GM19239 (cell line): ENCODE results near the gene GAPDHS.

ENCODE experiments used
- DNase-seq: peaks from one replicate; pipeline ENCODE4 v3.0.0; 2011; ENCODE audit warnings: low spot score; ENCODE audit not compliant: insufficient read length
- FAIRE-seq: peaks from 2 replicates; lab custom pipeline; 2011; peaks lifted over from hg19 to GRCh38; lab: Jason Lieb, UNC

Gene GAPDHS

DNA sequence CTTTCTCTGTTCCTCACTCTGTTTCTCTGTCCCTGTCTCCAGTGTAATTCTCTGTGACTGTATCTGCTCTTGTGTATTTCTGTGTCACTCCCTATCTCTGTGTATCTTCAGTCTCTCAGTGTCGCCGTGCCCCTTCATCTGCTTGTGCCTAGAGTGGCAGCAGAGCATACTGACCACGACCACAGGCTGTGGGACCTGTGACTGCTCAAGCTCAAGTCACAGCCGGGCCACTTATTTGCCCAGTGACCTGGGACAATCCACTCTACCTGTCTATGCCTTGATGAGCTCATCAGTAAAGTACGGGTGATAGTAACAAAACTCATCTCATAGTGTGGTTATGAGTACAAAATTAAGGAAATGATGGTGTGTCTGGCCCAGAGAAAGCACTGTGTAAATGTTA is 20.8 kb downstream of the GAPDHS start:
- DNase-seq (no peak), FAIRE-seq (no peak)

DNA sequence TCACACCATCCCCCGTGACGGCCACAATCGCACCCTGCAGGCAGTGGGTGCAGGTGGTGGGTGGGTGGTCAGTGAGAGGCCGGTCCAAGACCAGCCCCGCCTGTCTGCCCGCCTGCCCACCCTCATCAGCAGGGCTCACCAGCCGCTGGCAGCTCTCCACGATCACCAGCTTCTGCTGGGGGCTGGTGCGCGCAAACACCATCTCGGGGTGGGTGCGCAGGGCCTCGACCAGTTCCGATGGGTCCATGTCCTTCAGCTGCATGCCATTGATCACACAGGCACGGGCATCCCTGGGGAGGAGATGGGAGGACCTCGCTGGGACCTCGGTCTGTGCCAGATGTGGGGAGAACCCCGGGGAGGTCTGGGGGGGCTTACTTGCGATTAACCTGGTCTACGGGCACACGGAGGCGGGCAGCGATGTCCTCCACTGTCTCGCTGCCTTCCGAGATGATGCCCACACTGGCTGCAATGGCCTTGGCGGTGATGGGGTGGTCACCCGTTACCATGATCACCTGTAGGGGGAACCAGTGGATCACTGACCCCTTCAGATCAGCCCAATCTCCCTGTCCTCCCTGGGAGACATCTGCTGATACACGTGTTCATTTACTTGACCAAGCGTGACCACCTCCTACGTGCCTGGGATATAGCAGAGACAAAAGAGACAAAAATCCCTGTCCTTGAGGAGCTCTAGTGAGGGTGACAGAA is 22.2 kb downstream of the GAPDHS start:
- DNase-seq (no peak), FAIRE-seq (no peak)

DNA sequence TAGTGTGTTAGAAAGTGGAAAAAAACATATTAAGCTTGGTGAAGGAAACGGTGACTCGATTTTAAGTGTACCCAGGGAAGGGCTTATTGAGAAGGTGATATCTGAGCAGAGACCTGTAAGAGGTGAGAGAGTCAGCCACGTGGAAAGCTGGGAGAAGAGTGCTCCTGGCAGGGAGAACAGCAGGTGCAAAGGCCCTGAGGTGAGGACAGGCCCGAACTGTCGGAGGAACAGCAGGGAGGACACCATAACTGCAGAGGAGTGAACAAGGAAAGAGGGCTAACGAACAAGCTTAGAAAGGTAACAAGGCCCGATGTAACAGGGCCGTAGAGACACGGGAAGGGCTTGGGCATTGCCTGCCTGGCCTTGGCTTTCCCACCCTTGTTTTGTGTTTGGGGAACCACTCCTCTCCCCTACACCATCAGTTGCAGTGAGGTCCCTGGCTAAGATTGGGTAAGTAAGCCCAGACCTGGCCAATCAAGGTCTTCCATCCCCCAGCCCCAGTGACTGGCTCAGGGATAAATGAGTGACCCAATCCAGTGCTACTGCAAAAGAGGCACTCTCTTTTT is 22.9 kb downstream of the GAPDHS start:
- FAIRE-seq (no peak), DNase-seq (no peak)

DNA sequence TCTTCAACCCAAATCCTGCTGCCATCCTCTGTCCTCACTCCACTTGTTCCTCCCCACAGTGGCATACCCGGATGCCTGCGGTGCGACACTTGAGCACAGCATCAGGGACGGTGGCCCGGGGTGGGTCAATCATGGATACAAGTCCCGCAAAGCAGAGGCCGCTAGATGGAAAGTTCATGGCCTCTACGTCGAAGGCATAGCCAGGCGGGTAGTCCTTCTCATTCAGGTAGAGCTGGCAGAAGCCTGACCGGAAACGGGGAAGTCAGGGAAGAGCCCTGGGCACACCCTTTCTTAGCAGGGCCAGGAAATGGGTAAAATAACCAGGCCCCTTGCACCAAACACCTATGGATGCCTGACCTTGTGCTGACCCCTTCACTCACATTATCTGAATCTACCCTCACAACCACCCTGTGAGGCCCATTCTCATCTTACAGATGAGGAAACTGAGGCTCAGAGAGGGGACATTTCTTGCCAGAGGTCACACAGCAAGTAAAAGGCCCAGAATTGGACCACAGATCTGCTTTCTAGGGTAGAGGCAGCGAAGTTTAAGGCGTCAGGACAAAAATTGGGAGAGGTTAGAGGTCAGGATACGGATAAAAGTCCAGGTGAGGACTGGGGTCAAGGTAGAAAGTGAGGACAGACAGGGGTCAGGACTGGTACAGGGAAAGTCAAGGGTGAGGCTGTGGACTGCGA is 23.7 kb downstream of the GAPDHS start:
- DNase-seq (no peak), FAIRE-seq (no peak)

DNA sequence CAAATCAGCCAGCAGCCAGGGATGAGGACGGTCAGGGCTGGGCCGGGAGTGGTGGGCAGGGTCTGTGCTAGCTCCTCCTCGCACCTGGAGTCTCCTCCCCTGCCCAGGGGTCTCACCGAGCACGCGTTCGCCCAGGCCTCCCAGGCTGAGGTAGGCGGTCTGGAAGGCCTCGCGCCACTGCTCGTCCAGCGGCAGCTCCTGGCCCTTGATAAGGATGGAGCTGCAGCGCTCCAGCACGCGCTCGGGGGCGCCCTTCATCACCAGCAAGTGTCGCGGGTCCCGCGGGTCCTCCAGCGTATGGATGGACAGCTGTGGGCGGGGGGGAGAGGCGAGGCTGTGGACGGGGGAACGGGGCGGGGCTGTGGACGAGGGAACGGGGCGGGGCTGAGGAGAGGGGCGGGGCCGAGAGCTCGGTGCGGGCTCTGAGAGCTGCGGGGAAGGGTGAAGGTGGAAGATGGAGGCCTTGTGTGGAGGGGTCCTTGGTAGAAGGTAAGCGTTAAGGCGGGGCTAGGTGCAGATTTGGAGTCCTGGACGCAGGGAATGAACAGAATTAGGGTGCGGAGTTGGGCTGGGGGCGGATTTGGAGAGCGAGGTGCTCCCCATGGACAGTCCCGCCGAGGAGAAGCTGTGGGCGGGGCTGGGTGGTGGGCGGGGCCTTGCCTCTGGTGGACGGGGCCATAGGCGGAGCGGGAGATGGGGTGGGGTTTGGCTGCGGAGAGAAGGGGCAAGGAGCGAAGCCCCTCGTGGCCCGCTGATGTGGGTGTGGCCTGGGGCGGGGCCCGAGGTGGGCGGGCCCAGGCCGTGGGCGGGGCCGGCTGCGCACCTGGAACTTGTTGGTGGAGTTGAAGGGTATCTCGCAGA is 24.5 kb downstream of the GAPDHS start:
- DNase-seq (peak; percentile 51), FAIRE-seq (peak; percentile 69)

DNA sequence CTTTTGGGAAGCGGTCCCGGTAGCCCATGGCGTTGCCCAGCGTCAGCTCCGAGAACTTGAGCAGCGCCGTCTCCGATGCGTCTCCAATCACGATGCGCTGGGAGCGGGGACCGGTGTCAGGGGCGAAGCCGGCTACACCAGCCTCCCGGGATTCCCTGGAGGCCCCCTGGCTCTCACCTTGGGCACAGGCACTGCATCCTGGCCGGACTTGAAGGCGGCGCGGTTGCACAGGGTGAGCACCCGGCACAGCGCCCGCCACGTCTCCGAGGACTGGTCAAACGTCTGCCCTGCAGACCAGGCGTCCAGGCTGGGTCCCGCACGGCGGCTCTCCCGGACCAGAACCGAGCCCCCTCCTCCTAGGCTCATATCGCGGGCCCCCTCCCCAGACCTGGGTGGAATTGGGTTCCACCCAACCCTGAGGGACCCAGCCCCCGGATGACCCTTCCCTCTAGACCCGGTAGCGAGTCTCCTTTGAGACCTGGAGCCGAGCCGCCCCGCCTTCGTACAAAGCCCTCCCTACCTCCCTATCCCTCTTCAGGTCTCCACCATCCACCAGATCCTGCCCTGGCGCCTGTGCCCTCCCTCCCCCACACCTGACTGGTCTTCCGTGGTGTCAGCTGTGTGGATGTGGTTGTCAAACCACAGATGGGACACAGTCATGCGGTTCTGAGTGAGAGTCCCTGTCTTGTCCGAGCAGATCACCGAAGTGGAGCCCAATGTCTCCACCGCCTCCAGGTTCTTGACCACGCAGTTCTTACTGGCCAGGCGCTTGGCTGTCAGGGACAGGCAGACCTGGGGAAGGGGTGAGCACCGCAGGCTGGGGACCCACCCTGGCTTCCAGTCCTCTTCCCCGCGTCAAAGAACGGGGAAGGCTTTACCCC is 25.4 kb downstream of the GAPDHS start:
- no peak for DNase-seq
- no peak for FAIRE-seq

DNA sequence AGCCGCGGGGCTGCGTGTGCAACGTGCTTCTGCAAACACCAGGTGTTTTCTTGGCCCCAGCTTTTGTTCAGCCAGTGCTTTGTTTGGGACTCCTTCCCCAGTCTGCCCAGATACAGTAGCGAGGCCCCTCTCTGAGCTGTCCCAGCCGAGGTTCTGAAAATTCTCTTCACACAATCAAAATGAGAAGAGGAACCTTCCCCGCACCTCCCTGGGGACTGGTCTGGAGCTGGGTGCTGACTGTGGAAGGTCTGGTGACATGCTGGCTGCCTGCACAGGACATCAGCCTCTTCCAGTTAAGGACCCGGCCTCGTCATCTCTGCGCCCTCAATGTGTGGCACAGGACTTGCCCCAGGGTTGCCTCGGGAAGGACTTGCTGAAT is 26.0 kb downstream of the GAPDHS start:
- FAIRE-seq (peak; percentile 76), DNase-seq (peak; percentile 63)

DNA sequence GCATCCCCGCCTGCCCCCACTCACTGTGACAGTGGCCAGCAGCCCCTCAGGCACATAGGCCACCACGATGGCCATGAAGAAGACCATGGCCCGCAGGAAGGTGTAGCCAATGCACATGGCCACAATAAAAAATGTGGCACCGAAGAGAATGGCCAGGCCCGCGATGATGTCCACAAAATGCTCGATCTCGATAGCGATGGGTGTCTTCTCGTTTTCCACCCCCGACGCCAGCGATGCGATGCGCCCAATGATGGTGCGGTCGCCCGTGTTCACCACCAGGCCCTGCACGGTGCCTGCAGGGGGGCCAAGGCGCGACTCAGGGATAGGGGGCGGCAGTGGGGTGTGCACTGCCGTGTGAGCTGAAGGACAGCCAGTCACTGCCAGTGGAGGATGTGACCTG is 26.5 kb downstream of the GAPDHS start:
- no peak for DNase-seq
- no peak for FAIRE-seq

DNA sequence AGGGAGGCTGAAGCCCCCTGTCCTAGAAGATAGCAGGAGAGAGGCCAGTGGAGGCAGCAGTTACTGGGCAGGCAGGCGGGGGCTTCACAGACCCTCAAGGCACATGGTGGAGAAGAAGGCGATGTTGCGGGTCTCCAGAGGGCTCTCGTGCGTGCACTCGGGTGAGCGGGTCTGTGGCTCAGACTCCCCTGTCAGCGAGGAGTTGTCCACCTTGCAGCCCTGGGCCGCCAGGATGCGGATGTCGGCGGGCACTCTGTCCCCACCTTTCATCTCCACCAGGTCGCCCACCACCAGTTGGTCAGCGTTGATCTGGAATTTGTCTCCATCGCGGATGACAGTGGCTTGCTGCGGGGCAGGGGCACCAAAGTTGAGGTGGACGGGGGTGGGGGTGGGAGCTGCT is 27.0 kb downstream of the GAPDHS start:
- DNase-seq (no peak), FAIRE-seq (no peak)

DNA sequence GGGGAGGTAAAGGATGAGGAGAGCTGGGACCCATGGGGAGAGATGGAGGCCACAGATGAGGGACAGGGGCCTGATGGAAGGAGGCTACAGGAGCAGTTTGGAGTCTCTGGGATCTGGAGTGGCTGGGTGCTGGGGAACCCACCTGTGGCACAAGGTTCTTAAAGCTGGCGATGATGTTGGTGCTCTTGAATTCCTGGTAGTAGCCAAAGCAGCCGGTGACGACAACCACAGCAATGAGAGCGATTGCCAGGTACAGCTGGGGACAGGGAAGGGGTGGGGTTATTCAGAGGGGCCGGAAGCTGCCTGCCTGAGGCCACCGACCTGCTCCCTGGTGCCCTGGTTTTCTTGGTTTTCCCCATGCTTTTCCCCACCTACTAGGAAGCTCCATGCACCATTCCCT is 27.4 kb downstream of the GAPDHS start:
- no peak for FAIRE-seq

DNA sequence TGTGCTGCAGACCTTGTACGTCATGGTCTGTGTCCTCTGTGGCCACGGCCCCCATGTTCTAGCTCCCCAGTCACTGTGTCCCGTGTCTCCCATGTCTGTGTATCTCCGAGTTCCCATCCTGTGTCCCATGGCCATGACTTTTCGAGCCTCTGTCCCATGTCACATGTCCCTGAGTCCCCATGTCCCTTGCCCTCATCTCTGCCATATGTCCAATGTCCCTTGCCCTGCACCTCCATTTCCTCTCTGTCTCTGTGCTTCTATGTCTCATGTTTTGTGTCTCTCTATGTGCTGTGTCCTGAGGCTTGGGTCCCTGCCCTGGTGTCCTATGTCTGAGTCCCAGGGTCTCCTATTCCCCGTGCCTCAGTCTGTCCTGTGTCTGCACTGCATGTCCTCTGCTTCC is 28.2 kb downstream of the GAPDHS start:
- no peak for FAIRE-seq

More for the DNA sequence above, 27.4 kb downstream of the GAPDHS start:
- no peak for DNase-seq

DNA sequence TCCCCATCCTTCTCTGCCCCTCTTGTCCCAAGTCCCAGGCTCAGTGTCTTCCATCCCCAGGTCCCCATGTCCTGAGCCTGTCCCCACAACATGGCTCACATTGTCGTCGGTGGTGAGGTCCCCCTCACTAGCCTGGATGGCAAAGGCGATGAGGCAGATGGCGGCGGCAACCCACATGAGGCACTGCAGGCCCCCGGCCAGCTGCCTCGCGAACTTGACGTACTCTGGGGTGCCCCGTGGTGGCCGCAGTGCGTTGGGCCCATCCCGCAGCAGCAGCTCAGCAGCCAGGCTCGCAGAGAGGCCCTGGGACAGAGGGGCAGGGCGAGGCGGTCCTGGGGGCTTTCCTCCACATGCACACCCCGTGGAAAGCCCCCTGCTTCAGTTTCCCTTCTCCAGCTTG is 29.1 kb downstream of the GAPDHS start:
- DNase-seq (no peak), FAIRE-seq (no peak)

More for the DNA sequence above, 28.2 kb downstream of the GAPDHS start:
- DNase-seq, result no peak

DNA sequence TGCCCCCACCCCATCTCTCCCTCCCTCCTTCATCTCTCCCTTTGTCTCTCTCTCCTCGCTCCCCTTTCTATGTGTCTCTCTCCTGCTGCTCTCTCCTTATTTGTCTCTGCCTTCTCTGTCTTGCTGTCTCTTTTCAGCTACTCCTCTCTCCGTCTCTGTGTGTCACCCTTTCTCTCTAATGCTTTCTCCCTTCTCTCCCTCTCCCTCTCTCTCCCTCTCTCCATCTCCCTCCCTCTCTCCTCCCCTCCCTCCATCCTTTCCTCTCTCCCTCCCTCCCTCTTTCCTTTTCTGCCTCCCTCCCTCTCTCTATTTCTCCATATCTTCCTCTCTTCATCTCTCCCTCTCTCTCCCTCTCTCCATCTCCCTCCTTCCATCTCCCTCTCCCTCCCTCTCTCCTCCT is 29.5 kb downstream of the GAPDHS start:
- FAIRE-seq (no peak), DNase-seq (no peak)

DNA sequence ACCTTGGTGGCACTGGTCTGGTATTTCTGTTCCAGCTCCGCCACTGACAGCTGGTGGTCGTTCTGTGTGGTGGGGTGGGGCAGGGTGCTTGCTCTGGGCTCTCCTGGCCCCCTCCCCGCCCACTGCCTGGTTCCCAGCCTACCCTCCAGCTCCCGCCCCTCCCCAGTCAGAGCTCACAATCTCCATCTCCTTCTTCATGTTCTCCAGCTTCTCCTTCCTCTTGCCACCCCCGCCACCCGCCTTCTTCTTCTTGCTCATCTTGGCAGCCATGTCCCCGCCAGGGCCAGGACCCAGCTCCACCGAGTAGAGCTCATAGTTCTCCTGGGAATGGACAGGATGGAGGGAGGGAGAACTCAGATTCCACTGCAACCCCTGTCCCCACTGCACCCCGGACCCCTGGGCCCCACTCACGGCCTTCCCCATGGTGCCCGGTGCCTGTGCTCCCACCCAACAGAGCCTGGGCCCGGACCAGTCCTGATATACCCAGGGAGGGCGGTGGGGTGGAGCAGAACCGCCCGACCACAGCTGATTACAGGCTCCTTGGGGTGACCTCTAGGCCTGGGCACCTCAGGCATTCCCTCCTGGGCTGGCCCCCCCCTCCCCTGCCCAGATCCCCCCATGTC is 30.1 kb downstream of the GAPDHS start, which contains the start of gene ATP4A:
ATP4A (minus strand) TSS at position 452 of the 623 bp plus-strand sequence; CDS start at position 423, 29 bp downstream.
- DNase-seq, result no peak
- FAIRE-seq, result no peak

DNA sequence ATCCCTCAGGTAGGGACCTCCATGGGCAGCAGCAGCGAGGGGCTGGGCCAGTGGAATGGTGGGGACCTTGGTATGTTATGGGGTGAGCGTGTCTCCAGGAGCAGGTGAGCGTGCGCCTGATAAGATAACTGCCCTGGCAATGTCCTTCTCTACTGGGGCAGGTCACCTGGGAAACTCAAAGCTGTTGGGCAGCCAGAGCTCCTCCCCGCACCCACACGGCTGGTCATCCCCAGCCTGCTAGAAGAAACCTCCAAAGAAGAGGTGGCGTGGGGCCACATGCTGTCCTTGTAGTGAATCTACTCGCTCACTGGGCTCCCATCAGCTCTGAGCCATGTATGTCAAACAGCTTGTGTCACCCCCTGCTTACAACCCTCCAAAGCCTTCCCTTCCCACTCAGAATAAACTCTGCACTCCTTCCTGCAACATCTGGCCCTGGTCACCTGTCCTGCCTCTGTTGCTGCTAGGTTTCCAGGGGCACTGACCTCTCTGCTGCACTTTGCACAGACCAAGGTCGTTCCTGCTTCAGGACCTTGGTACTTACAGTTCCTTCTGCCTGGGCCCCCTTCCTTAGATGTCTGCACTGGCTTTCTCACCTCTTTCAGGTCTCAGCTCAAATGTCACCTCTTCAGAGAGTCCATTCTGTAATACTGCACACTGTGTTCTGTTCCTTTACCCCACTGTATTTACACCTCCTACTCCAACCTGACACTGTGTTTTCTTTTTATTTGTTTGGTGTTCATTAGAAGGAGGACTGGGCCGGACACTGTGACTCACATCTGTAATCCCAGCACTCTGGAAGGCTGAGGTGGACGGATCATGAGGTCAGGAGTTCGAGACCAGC is 32.0 kb downstream of the GAPDHS start:
- DNase-seq (no peak), FAIRE-seq (no peak)

DNA sequence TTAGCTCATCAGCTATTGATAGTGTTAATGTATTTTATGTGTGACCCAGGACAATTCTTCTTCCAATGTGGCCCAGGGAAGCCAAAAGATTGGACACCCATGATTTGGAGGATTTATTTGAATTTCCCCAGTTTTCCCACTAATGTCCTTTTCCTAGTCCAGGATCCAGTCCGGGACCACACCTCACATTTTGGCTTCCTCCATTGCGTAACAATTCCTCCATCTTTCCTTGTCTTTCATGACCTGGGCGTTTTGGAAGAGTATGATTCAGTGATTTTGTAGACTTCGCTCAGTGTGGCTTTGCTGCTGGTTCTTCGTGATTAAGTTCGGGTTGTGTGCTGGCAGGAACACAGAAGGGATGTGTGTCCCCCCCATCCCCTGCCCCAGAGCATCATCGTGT is 33.5 kb downstream of the GAPDHS start:
- no peak for FAIRE-seq
- DNase-seq, result no peak

DNA sequence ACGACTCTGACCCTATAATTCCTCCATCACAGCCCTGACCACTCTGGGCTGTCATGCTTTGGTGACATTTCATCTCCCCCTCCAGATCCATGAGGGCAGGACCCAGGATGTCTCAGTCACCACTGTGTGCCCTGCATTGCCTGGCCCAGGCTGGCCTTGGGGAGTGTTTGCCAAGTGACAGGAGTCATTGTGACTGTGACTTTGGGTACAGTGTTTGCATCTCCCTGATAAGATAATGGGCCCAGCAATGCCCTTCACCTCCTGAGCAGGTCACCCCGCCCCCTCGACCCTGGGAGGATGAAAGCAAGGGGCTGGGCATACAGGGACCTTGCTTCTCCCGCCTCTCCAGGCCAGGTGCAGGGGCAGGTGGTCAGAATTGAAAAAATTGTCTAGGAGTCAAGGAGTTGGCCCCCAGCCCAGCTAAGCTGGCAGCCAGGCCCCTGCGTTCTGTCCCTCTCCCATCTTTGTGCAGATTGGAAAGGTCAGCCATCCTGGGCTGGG is 36.1 kb downstream of the GAPDHS start:
- no peak for DNase-seq
- FAIRE-seq, result no peak

DNA sequence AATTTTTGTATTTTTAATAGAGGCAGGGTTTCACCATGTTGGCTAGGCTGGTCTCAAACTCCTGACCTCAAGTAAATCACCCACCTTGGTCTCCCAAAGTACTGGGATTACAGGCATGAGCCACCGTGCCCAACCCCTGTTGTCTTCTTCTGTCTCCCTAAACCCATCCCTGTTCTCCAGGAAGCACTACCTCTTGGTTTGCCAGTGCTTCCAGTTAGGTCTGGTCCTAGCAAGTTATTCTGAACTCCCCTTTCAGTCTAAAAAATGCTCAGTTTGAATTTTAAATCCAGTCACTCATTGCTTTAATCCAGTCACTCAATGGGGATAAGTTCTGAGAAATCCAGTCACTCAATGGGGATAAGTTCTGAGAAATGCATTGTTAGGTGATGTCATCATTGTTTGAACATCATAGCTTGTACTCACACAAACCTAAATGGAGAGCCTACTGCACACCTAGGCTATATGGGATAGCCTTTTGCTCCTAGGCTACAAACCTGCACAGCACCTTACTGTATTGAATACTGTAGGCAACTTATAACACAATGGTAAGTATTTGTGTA is 38.2 kb downstream of the GAPDHS start:
- FAIRE-seq (no peak), DNase-seq (no peak)
